GM12891 (cell line): Measurements from ENCODE around the gene C11orf24.

ENCODE experiments used
- DNase-seq: peaks from one replicate; pipeline ENCODE4 v3.0.0; 2011; ENCODE audit warnings: low spot score; ENCODE audit not compliant: insufficient read length
- FAIRE-seq: peaks from 2 replicates; lab custom pipeline; 2011; peaks lifted over from hg19 to GRCh38; lab: Jason Lieb, UNC
- PAX5 ChIP-seq: IDR thresholded peaks from 2 replicates; pipeline ENCODE4 v1.6.1; 2011; ENCODE audit warnings: low read length, moderate library complexity, mild to moderate bottlenecking; ENCODE audit not compliant: insufficient read depth, severe bottlenecking
- POLR2A ChIP-seq: IDR thresholded peaks from 2 replicates; pipeline ENCODE4 v1.6.1; 2011; ENCODE audit warnings: low read depth, low read length, control low read depth
- POLR2AphosphoS5 ChIP-seq: IDR thresholded peaks from 2 replicates; pipeline ENCODE4 v1.6.1; 2011; ENCODE audit warnings: low read depth, low read length, control low read depth
- POU2F2 ChIP-seq: IDR thresholded peaks from 2 replicates; pipeline ENCODE4 v1.6.1; 2011; ENCODE audit warnings: low read depth, mild to moderate bottlenecking, control low read depth, low read length, moderate library complexity
- SPI1 ChIP-seq: IDR thresholded peaks from 2 replicates; pipeline ENCODE4 v1.6.1; 2011; ENCODE audit warnings: low read depth, low read length, control low read depth
- TAF1 ChIP-seq: IDR thresholded peaks from 2 replicates; pipeline ENCODE4 v1.6.1; 2011; ENCODE audit warnings: low read depth, low read length, control low read depth

C11orf24 gene

DNA sequence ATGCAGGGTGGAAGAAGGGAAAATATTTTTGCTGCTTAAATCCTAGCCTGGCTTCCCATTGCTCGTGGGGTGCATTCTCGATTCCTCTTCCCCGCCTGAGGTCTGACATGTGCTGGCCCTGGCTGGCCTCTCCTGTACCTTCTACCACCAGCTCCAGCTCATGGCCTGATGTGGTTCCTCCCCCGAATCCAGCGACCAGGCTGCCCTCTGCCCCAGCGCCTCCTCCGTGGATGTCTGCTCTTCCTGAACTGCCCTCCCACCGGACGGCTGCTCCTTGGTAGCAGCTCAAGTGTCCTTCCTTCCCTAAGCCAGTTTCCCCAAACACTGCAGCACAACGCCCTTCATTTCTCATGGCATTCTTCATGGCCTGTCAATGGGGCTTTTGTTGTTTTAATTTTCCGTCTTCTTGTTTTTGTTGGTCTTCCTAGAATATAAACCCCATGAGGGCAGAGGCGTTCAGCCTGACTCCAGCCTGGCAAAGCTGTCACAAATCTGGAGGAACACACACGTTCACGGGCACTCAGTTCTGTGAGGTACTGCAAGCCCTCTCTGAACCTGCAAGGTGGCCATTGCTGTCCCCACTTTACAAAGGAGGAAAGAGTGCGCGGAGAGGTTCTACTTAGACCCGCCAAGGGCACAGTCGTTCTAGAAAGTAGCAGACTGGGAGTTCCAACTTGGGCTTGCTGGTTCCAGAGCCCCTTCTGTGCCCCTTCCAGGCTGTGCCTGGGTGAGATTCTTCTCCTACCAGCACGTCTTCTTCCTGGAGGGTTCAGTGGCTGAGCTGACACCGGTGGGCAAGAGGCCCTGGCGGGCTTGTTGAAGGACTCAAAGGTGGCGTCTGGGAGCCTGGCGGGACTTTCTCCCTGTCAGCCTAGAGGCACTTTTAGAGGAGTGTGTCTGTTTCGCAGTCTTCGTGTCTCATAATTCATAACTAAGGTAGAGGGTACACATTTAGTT, 39.7 kb upstream of the C11orf24 start:
- TF ChIP-seq POLR2AphosphoS5 (no peak), PAX5 (no peak), POU2F2 (no peak), POLR2A (no peak), SPI1 (no peak), TAF1 (no peak)
- DNase-seq (no peak), FAIRE-seq (no peak)

DNA sequence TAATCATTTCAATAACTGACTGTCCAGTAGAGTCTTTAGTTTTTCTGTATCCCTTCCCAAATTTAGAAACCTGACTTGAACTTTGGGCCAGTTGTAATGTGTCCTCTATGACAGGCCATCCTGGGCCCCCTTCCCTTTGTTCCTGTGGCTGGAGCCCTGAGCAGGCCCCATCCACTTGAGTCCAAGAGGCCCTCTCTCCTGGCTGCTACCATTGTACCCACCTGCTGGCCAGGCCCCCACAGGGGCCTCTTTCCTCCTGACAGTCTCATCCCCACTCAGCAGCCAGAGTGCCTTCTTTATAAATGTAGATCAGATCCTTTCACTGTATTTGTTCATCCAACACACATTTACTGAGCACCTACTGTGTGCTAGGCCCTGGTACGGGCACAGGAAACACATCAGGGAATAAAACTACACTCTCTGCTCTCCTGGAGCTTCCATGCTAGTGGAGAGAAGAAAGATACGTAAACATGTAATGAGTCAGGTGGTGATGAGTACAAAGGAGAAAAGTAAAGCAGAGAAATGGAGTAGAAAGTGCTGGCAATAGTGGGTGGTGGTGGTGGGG, 37.9 kb upstream of the C11orf24 start:
- DNase-seq (no peak), FAIRE-seq (no peak)
- TF ChIP-seq POU2F2 (no peak), POLR2AphosphoS5 (no peak), POLR2A (no peak), TAF1 (no peak), SPI1 (no peak), PAX5 (no peak)

DNA sequence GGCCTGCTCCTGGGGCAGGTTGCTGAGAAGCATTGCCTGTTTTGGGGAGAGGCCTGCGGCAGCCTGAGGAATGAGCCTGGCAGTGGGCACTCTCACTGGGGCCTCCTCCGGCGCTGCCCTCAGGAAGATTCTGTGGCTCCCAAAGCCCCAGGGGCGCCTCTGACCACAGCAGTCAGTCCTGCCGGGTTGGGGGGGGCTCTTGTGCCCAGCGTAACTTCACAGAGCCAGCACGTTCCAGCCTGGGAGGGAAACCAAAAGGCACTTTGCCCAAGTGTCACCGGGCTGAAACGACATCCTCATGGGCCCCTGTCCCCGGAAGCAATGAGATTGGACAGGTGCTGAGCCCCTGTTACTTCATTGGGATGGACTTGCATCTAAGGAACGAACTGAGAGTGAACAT, 36.3 kb upstream of the C11orf24 start:
- TF ChIP-seq SPI1 (no peak), PAX5 (no peak), POLR2A (no peak), POLR2AphosphoS5 (no peak), TAF1 (no peak), POU2F2 (no peak)
- no peak for FAIRE-seq
- no peak for DNase-seq

DNA sequence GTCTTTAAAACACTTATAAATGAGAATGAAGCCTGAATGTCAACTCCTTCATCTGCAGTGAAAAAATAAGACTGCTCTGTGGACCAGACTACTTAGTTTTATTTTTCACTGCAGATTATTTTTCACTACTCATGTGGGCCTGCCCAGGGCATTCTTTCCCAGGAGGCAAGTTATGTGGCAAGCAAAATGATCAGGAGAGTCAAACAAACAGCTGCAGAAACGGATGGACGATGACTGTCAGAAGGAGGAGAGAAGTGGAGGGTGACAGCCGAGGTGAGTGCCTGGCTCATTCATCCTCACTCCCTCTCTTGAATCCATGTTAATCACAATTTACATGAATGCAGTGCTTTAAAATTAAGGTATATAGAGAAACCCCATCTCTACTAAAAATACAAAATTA, 34.9 kb upstream of the C11orf24 start:
- TF ChIP-seq POU2F2 (no peak), PAX5 (no peak), POLR2A (no peak), POLR2AphosphoS5 (no peak)
- FAIRE-seq (no peak), DNase-seq (no peak)

DNA sequence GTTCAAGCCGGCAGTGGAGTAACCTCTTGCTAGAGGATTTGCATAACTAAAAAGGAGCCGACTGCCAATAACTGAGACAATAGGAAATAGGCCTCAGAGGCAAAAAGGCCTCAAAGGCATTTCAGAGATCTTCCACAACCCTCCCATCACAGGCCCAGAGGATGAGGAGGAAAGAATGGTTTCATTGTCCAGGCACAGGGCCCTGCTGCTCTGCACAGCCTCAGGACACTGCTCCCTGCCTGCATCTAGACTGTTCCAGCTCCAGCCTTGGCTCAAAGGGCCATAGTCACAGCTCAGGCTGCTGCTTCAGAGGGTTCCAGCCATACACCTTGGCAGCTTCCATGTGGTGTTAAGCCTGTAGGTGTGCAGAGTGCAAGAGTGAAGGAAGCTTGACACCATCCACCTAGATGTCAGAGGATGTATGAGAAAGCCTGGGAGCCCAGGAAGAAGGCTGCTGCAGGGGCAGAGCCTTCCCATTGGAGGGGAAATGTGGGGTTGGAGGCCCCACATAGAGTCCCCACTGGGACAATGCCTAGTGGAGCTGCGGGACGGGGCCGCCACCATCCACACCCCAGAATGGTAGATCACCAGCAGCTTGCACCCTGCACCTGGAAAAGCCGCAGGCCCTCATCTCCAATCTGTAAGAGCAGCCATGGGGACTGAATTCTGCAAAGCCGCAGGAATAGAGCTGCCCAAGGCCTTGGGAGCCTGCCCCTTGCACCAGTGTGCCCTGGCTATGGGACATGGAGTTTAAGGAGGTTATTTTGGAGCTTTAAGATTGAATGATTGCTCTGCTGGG, 32.4 kb upstream of the C11orf24 start:
- no peak for TF ChIP-seq POLR2A
- TF ChIP-seq PAX5: no peak
- TF ChIP-seq POLR2AphosphoS5: no peak
- no peak for TF ChIP-seq TAF1
- no peak for TF ChIP-seq POU2F2
- TF ChIP-seq SPI1: no peak
- no peak for DNase-seq
- no peak for FAIRE-seq

DNA sequence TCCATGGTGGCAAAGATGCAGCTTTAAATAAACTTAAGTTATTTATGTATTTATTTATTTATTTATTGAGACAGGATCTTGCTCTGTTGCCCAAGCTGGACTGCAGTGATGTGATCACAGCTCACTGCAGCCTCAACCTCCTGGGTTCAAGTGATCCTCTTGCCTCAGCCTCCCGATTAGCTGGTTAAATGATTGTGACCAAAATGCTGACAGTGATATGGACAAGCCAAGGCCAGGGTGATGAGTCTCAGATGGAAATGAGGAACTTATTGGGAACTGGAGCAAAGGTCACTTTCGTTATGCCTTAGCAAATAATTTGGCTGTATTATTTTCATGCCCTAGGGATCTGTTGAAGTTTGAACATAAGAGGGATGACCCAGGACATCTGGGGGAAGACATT, 31.3 kb upstream of the C11orf24 start:
- peak; percentile 84 for FAIRE-seq
- no peak for DNase-seq
- TF ChIP-seq TAF1 (no peak), POLR2A (no peak), POLR2AphosphoS5 (no peak), POU2F2 (no peak), PAX5 (no peak), SPI1 (no peak)

DNA sequence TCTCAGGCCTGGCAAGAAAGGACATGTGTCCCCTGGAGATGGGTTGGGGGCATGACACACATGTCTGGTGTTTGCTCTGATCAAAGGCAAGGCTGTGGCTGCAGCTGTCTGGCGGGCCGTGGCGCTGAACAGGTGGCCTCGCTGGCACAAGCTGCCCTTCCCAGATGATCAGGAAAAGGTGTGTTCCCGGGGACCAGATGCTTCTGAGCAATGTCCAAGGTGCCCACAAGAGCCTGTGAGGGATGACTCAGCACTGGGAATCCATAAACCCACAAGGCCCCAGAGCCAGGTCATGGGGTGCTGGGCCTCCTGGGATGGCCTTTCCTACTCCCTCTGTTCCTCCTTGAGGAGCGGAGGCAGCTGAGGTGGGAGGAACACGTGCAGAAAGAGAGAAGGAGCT, 30.9 kb upstream of the C11orf24 start:
- no peak for TF ChIP-seq SPI1
- no peak for TF ChIP-seq POLR2A
- TF ChIP-seq POU2F2: no peak
- TF ChIP-seq PAX5: no peak
- no peak for TF ChIP-seq POLR2AphosphoS5
- TF ChIP-seq TAF1: no peak
- FAIRE-seq: no peak
- DNase-seq: no peak

DNA sequence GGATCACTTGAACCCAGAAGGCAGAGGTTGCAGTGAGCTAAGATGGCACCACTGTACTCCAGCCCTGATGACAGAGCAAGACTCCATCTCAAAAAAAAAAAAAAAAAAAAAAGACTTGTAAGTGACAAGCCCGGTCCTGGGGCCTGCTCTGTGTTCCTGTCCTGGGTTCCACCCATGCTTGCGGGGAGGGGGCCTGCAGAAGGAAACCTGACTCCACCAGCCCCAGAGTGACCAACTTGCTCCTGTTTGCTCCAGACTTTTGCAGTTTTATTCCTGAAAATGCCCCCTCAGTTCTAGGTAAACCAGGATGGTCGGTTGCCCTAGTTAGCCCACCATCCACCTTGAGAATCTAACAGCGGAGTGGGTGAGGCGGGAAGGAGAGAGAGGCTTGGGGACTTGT, 30.5 kb upstream of the C11orf24 start:
- DNase-seq (no peak), FAIRE-seq (no peak)
- no peak for TF ChIP-seq TAF1
- TF ChIP-seq POLR2A: no peak
- TF ChIP-seq PAX5: no peak
- TF ChIP-seq POLR2AphosphoS5: no peak
- TF ChIP-seq SPI1: no peak
- TF ChIP-seq POU2F2: no peak
